T-cell (primary cell): ENCODE data around the gene STRBP. TPM values are rescaled to one million over a fixed set of nuclear protein-coding genes. Genes with fewer than 3 reads are reported as not detected.

Source experiments
- ATAC-seq, 4 experiments: fragments of 200-7000 bp in 3 of 4; fragments of 150-1000 bp in 1 of 4; cut with Tn5 transposase; replicated peaks in 1 of 4; 1 replicate in 3 of 4; 2 replicates in 1 of 4; pipeline ENCODE4 v1.10.0; 2021; ENCODE audit warnings: moderate library complexity in 3 of 4, mild to moderate bottlenecking in 2 of 4, moderate number of reproducible peaks in 1 of 4
- CTCF ChIA-PET, 2 donors: fragments of 300-600 bp; sonication (Branson Sonifier 250); formaldehyde crosslinking; loops; one replicate each; lab custom pipeline; 2022; ENCODE audit warnings: antibody characterized with exemption in 2 of 2; lab: Charles Lee
- POLR2A ChIA-PET, 2 donors: fragments of 300-600 bp; sonication (Branson Sonifier 250); formaldehyde crosslinking; loops; one replicate each; lab custom pipeline; 2022; ENCODE audit warnings: antibody characterized with exemption in 2 of 2; lab: Charles Lee
- DNase-seq, 35 experiments: peaks; one replicate each; pipeline versions ENCODE4 v3.0.0 to v3.0.0-alpha.2; 2013 to 2023
- H3K27ac ChIP-seq: one replicate; pipeline ENCODE4 v1.5.1; 2013; ENCODE audit warnings: low read length
- H3K27me3 ChIP-seq, 2 experiments: replicated peaks in 1 of 2; 1 replicate in 1 of 2; 2 replicates in 1 of 2; pipeline versions ENCODE4 v1.6.1 to v1.7.0; 2013; ENCODE audit warnings: low read length in 1 of 2, mixed read lengths in 1 of 2; ENCODE audit not compliant: control insufficient read depth in 2 of 2, insufficient read depth in 2 of 2; ENCODE audit errors: extremely low read depth in 1 of 2
- H3K36me3 ChIP-seq, 2 donors: 1 replicate in 1 of 2; 2 replicates in 1 of 2; pipeline versions ENCODE4 v1.6.1 to v1.7.0; 2013; ENCODE audit warnings: low read length in 1 of 2; ENCODE audit not compliant: control insufficient read depth in 2 of 2, insufficient read depth in 1 of 2; ENCODE audit errors: extremely low read depth in 1 of 2
- H3K4me1 ChIP-seq, 2 experiments: 1 replicate in 1 of 2; 2 replicates in 1 of 2; pipeline versions ENCODE4 v1.6.1 to v1.7.0; 2013; ENCODE audit warnings: low read length in 2 of 2, mixed read lengths in 1 of 2; ENCODE audit not compliant: insufficient read depth in 2 of 2, control insufficient read depth in 1 of 2; ENCODE audit errors: extremely low read depth in 1 of 2
- H3K4me3 ChIP-seq, 2 donors: 1 replicate in 1 of 2; 2 replicates in 1 of 2; pipeline versions ENCODE4 v1.5.1 to v1.7.0; 2013; ENCODE audit warnings: mild to moderate bottlenecking in 2 of 2, low read length in 1 of 2, moderate library complexity in 1 of 2; ENCODE audit not compliant: control insufficient read depth in 1 of 2; ENCODE audit errors: extremely low read depth in 1 of 2
- H3K9me3 ChIP-seq: 2 replicates; pipeline ENCODE4 v1.7.0; 2013
- H3K27ac Mint-ChIP-seq, 2 donors: one replicate each; pipeline ENCODE4 v1.8.0; 2020 to 2021; ENCODE audit warnings: mild to moderate bottlenecking in 2 of 2, mixed read lengths in 2 of 2
- H3K27me3 Mint-ChIP-seq, 2 donors: one replicate each; pipeline ENCODE4 v1.8.0; 2021 to 2022; ENCODE audit warnings: mixed read lengths in 2 of 2
- H3K36me3 Mint-ChIP-seq: one replicate; pipeline ENCODE4 v1.8.0; 2021; ENCODE audit warnings: mixed read lengths
- H3K4me1 Mint-ChIP-seq, 3 donors: one replicate each; pipeline ENCODE4 v1.8.0; 2020 to 2022; ENCODE audit warnings: mixed read lengths in 3 of 3, mild to moderate bottlenecking in 1 of 3
- H3K4me3 Mint-ChIP-seq, 3 donors: one replicate each; pipeline ENCODE4 v1.8.0; 2020 to 2022; ENCODE audit warnings: mild to moderate bottlenecking in 3 of 3, mixed read lengths in 3 of 3, moderate library complexity in 3 of 3
- H3K9me3 Mint-ChIP-seq, 3 donors: one replicate each; pipeline ENCODE4 v1.8.0; 2020 to 2022; ENCODE audit warnings: mixed read lengths in 3 of 3
- WGBS: methylation state at CpG from one replicate; pipeline ENCODE4 v1.1.5; 2013; ENCODE audit warnings: missing lambda C conversion rate; ENCODE audit not compliant: insufficient coverage; 5-methylcytosine and 5-hydroxymethylcytosine counted together
- total RNA-seq, 35 experiments: library from RNA in 6 of 35; stranded (reverse) in 6 of 35; fragments of 120-200 nt in 1 of 35; gene quantifications; one replicate each; pipeline versions ENCODE4 v1.2.1 to v1.2.4 and lab custom pipeline; 2013 to 2026

STRBP gene
- total RNA-seq, 5 donors from 2014 or later (not counting 1 experiment from before 2014, with no cell fraction given): 18.6 to 26.9 (median 20.0) TPM

DNA sequence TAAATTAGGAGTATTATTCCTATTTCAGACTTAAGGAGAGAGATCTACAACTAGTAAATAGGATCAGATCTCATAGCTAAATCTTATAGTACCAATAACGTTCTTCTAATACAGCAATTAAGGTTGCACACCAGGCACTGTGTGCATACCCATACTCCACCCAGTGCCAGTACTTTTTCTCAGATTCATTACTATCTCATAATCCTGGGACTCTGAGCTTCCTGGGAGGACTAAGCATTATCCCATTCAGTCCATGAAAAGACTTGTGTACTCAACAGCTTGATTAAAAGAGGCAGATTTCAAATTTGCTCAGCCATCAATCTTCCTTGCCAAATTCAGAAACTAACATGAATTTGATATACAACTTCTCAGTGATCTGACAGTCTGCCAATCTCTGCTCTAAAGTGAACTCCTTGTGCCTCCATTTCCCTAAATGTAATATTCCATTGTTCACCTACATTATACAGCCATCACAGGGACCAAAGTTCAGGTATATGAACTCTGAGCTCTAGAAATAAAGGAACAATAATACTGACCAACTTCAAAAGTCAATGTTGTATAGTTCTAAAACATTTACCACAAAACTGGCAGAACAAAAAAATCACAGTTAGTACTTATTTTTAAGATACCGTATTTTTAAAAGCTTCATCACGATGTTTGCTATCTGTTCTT is 7.2 kb downstream of the STRBP start:
- Histone ChIP-seq H3K4me1 (peaks cover 0 to 9% of the 10 kb centered on the region in 2 experiments), H3K4me3 (no peak overlapping the region), H3K36me3 (no peaks in the 10 kb centered on the region), H3K9me3 (no peaks in the 10 kb centered on the region), H3K27me3 (no peaks in the 10 kb centered on the region), H3K27ac (no peak overlapping the region)
- ChIA-PET POLR2A (interaction anchor here in 1 of 2 donors (0.5 to 0.6 kb wide), 2 partner anchors 71 to 79 kb away, joined by 3 to 18 read pairs; no protein-coding TSS in a partner anchor), CTCF (interaction anchor here in 1 of 2 donors (0.5 to 1.4 kb wide), 4 partner anchors 8 to 89 kb away, joined by 3 to 5 read pairs (median 4); no protein-coding TSS in a partner anchor)
- ATAC-seq (no peak), DNase-seq (no peak)
- H3K4me3 Mint-ChIP-seq: no peak overlapping the region
- no peaks in the 10 kb centered on the region for H3K9me3 Mint-ChIP-seq
- WGBS: 63% methylated on average over 2 of the region's 3 CpGs
- H3K36me3 Mint-ChIP-seq: no peaks in the 10 kb centered on the region
- peaks cover 59 to 73% (median 68%) of the 10 kb centered on the region in 3 donors for H3K4me1 Mint-ChIP-seq
- no peaks in the 10 kb centered on the region for H3K27me3 Mint-ChIP-seq
- no peak overlapping the region for H3K27ac Mint-ChIP-seq

DNA sequence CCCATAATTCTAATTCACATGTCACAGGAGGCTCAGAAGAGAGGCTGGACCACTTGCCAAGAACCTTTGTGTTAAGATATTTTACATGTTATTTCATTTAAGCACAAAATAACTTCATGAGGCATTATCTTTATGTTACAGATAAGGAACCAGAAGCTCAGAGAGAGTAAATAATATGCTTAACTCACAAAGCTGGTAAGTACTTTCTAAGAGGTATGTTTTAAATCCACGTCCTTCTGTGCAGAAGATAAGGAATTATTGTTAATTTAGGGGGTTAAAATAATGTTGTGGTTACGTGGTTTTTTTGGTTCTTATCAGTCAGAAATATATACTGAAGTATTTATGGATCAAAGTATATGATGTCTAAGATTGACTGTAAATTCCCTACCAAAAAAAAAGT is 8.0 kb downstream of the STRBP start:
- Mint-ChIP-seq H3K9me3 (no peaks in the 10 kb centered on the region), H3K36me3 (peaks cover under 1% of the 10 kb centered on the region), H3K27ac (no peak overlapping the region), H3K4me1 (peaks cover 53 to 71% (median 63%) of the 10 kb centered on the region in 3 donors), H3K4me3 (no peak overlapping the region), H3K27me3 (no peaks in the 10 kb centered on the region)
- POLR2A ChIA-PET: interaction anchor here in 1 of 2 donors (0.6 kb wide), 1 partner anchor 74 kb away, joined by 4 read pairs; no protein-coding TSS in a partner anchor
- H3K27ac ChIP-seq: no peak overlapping the region
- WGBS: no CpG with 5 or more reads among the region's 2 CpGs
- peaks cover 0 to 9% of the 10 kb centered on the region in 2 experiments for H3K4me1 ChIP-seq
- ATAC-seq (no peak), DNase-seq (no peak)
- no peaks in the 10 kb centered on the region for H3K36me3 ChIP-seq
- H3K9me3 ChIP-seq: no peaks in the 10 kb centered on the region
- no peaks in the 10 kb centered on the region for H3K27me3 ChIP-seq
- no peak overlapping the region for H3K4me3 ChIP-seq
- CTCF ChIA-PET: interaction anchor here in 1 of 2 donors (1.2 kb wide), 2 partner anchors 9 to 11 kb away, joined by 3 to 5 read pairs; no protein-coding TSS in a partner anchor

DNA sequence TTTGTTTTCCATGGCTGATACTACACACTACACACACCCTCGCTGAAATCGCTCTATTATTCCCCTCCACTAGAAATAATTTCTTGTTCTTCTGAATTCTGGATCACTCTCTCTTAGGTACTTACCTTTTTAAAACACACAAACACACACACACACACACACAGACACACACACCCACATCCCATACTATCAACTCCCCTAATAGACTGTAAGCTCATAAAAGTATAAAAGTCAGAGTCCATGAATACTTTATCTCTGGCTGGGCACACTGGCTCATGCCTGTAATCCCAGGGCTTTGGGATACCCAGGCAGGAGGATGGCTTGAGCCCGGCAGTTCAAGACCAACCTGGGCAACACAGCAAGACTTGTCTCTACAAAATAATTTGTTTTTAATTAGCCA is 11.1 kb downstream of the STRBP start:
- POLR2A ChIA-PET: no interaction called here
- peaks cover 10% of the 10 kb centered on the region for H3K36me3 Mint-ChIP-seq

DNA sequence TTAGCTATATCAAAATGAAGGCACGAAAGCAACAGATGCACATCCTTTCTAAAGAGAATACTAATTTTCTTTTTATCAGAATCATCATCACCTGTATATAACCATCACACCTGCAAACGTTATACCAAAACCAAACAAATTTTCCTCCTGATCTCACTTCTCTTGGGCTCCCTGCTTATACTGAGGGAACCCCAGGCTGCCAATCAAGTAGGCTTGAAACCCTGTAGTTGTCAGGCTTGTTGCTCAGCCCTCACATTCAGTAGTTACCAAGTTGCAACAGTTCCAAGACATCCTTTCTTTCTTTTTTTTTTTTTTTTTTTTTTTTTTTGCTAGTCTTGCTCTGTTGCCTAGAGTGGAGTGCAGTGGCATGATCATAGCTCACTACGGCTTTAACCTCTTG is 12.7 kb downstream of the STRBP start:
- H3K4me1 ChIP-seq: peaks cover 0 to 4% of the 10 kb centered on the region in 2 experiments
- CTCF ChIA-PET: no interaction called here

More for the DNA sequence above, 11.1 kb downstream of the STRBP start:
- Histone ChIP-seq H3K27me3 (no peaks in the 10 kb centered on the region), H3K4me1 (peaks cover 0 to 7% of the 10 kb centered on the region in 2 experiments), H3K36me3 (no peaks in the 10 kb centered on the region), H3K27ac (no peak overlapping the region), H3K4me3 (no peak overlapping the region), H3K9me3 (no peaks in the 10 kb centered on the region)
- ATAC-seq (no peak), DNase-seq (no peak)
- peaks cover 48 to 59% (median 55%) of the 10 kb centered on the region in 3 donors for H3K4me1 Mint-ChIP-seq
- CTCF ChIA-PET: interaction anchor here in 1 of 2 donors (0.7 kb wide), 1 partner anchor 164 kb away, joined by 3 read pairs; no protein-coding TSS in a partner anchor
- 92% methylated on average over 3 of the region's 3 CpGs for WGBS
- H3K27ac Mint-ChIP-seq: no peak overlapping the region
- no peaks in the 10 kb centered on the region for H3K27me3 Mint-ChIP-seq
- no peak overlapping the region for H3K4me3 Mint-ChIP-seq
- H3K9me3 Mint-ChIP-seq: no peaks in the 10 kb centered on the region

DNA sequence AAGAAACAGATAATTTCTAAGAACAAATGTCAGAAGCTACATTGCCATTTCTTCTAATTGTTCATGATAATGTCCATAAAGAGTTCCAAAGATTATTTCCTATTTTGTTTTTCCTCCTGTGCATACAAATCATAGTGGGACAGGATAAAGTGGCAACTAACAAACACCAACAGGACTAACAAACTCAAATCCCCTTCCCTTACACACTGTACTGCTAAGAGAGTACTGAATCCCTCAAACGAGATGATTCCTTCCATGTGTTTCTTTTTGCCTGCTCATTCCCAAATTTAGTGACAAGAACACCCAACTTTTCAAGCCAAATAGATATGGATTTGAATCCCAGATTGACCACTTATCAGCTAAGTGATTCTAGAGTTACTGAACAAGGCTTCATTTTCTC is 15.2 kb downstream of the STRBP start:
- Mint-ChIP-seq H3K27ac (no peak overlapping the region), H3K4me3 (no peak overlapping the region), H3K27me3 (no peaks in the 10 kb centered on the region), H3K9me3 (no peaks in the 10 kb centered on the region), H3K36me3 (peaks cover 10% of the 10 kb centered on the region), H3K4me1 (peaks cover 31 to 45% (median 36%) of the 10 kb centered on the region in 3 donors)
- CTCF ChIA-PET: interaction anchor here in 1 of 2 donors (0.6 kb wide), 1 partner anchor 338 kb away, joined by 3 read pairs; no protein-coding TSS in a partner anchor
- POLR2A ChIA-PET: interaction anchor here in 1 of 2 donors (0.6 kb wide), 1 partner anchor 49 kb away, joined by 4 read pairs; no protein-coding TSS in a partner anchor
- no peaks in the 10 kb centered on the region for H3K36me3 ChIP-seq
- DNase-seq: no peak
- 100% methylated on average over 1 of the region's 1 CpG for WGBS
- no peaks in the 10 kb centered on the region for H3K27me3 ChIP-seq
- no peak overlapping the region for H3K4me3 ChIP-seq
- H3K9me3 ChIP-seq: no peaks in the 10 kb centered on the region
- no peak overlapping the region for H3K27ac ChIP-seq
- H3K4me1 ChIP-seq: no peaks in the 10 kb centered on the region
- ATAC-seq: no peak

More for the DNA sequence above, 12.7 kb downstream of the STRBP start:
- Histone ChIP-seq H3K4me3 (no peak overlapping the region), H3K36me3 (no peaks in the 10 kb centered on the region), H3K9me3 (no peaks in the 10 kb centered on the region), H3K27me3 (no peaks in the 10 kb centered on the region), H3K27ac (no peak overlapping the region)
- WGBS: 63% methylated on average over 2 of the region's 3 CpGs
- ATAC-seq: no peak
- DNase-seq: no peak
- Mint-ChIP-seq H3K27ac (no peak overlapping the region), H3K9me3 (no peaks in the 10 kb centered on the region), H3K27me3 (no peaks in the 10 kb centered on the region), H3K4me3 (no peak overlapping the region), H3K36me3 (peaks cover 10% of the 10 kb centered on the region), H3K4me1 (peaks cover 43 to 58% (median 50%) of the 10 kb centered on the region in 3 donors)
- POLR2A ChIA-PET: no interaction called here

DNA sequence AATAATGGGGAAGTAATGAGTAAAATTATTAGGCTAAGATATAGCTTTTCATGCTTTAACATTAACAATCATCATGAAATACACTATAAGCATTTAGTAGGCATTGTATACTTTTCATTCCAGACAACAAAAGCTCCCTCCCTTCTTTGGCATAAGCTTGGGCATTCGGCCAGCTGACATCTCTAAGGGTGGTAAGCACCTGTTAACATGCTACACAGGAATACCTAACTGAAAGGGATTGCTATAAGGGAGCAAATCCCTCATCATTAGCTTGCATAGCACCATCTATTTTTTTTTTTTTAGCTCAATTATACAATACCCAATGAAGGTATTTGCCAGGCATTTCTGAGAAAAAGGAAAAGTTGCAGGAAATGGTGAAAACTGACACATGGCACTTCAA is 16.6 kb downstream of the STRBP start:
- WGBS: no CpG with 5 or more reads among the region's 1 CpG

More for the DNA sequence above, 16.6 kb downstream of the STRBP start:
- peaks cover 10% of the 10 kb centered on the region for H3K36me3 Mint-ChIP-seq
- H3K27ac Mint-ChIP-seq: no peak overlapping the region
- POLR2A ChIA-PET: interaction anchor here (0.6 to 0.7 kb wide), 2 partner anchors 24 to 36 kb away, joined by 3 to 6 read pairs; no protein-coding TSS in a partner anchor
- H3K27me3 Mint-ChIP-seq: no peaks in the 10 kb centered on the region
- H3K4me3 ChIP-seq: no peak overlapping the region
- DNase-seq (no peak), ATAC-seq (no peak)
- peaks cover 29 to 47% (median 34%) of the 10 kb centered on the region in 3 donors for H3K4me1 Mint-ChIP-seq
- CTCF ChIA-PET: interaction anchor here in 1 of 2 donors (0.5 kb wide), 1 partner anchor 29 kb away, joined by 3 read pairs; no protein-coding TSS in a partner anchor
- no peaks in the 10 kb centered on the region for H3K27me3 ChIP-seq
- H3K36me3 ChIP-seq: no peaks in the 10 kb centered on the region
- H3K27ac ChIP-seq: no peak overlapping the region
- H3K4me3 Mint-ChIP-seq: no peak overlapping the region
- H3K9me3 ChIP-seq: no peaks in the 10 kb centered on the region
- no peaks in the 10 kb centered on the region for H3K4me1 ChIP-seq
- no peaks in the 10 kb centered on the region for H3K9me3 Mint-ChIP-seq
